Stimulated activated CD4-positive, alpha-beta T cell treated with anti-CD3 and anti-CD28 coated beads, Interleukin-15, amount 100 ng/mL, for 48 hours (primary cell): ENCODE data around the gene DDX6.
"Not testable (repeated sequence)": the region's sequence is repeated elsewhere in the genome, so short reads cannot be mapped to it uniquely, and the experiment has no call there.

Experiments used
- DNase-seq, 2 donors: peaks; one replicate each; pipeline ENCODE4 v3.0.0-alpha.2; 2020; ENCODE audit warnings: low read depth in 2 of 2

Gene DDX6

DNA sequence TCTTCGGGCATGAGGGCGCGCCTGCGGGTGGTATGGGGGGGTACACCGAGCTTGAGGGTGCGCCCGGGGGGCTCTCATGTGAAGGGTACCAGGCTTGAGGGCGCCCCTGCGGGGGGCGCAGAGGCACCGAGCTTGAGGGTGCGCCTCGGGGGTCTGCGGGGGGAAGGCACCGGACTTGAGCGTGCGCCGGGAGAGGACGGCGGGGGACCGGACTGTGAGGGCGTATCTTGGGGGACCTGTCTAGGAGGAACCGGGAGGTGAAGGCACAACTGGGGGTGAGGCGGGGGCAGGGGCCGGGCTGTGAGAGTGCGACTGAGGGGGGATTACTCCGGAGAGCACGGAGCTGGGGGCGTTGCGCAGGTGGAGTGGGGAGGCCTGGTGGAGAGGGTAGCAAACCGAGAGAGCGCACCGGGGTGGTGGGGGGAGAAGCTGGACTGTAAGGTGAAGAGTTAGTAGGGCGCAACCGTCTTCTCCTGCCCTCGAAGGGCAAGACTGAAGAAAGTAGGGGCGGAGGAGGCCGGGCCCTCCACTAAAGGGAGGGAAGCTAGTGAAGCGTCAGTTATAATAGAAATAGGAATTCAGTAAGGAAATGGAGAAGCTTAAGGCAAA lies 1.1 kb upstream of the DDX6 start:
- DNase-seq: peak; percentile 6 to 22

DNA sequence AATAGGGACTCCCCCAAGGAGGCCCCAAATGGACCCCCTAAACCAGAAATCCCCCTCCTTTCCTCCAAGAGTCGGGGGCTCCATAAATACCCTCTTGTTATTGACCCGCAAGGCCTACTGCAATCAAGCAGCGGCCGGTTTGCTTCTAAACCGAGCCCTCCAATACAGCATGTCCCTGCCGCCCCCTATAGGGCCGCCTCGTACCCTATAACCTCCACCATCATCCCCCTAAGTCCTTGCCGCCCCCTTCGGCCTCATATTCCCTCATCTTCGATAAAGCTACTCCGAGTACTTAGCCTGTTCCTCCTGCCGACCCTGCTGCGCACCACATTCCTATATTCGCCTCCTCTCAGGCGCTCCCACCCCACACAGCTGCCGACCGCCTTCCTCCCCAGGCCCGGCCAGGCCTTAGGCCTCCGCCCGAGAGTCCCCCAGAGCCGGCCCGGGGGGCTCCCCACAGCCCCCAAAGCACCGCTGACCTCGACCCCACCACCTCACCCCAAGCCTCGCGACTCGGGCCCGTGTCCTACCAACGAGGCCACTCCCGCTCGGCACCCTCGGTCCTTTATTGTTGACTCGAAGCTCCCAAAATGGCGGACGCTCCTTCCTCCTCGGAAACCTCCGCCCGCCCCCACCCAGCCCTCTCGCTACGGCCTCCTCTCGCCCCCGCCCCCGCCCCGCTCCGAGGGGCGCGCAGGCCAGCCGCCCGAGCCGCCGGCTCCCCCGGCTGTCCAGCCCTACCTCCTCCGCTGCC lies 430 bp downstream of the DDX6 start:
- peak in 1 of 2 donors; percentile 30 for DNase-seq

DNA sequence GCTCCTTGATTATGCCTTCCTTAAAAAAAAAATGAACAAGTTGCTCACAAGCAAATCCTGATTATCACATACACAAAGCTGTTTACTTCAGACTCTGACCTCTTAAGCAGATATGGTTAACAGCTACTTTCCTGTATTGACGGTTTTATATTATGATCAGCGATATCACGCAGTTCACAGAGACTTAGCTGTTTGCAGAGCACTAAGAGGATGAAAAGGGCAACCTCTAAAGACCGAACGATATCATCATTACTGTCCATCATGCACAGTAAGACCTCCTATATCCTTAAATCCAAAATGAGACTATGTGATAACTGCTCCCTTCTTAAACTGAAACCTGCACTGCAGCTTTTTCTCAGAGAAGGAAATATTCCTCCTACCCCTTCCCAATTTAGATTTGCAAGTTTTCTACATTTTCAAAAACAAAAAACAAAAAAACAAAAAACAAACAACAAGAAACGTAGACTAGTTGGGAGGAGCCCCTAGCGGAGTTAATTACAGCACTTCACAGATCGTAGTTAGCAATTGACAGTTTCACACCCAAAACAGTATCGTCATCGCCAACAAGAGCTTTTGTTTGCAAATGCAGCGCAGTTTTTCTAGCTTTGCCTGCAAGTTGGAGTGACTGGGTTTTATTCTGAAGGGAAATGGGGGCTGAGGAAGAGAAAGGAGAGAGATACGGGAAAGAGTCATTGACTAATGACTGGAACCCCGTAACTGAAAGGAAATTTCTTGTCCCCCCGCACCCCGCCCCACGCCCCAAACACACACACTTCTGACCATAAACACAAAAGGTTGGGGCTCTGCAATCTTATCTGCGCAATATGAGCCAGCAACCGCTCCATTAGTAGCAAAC lies 1.2 kb downstream of the DDX6 start:
- no peak for DNase-seq

DNA sequence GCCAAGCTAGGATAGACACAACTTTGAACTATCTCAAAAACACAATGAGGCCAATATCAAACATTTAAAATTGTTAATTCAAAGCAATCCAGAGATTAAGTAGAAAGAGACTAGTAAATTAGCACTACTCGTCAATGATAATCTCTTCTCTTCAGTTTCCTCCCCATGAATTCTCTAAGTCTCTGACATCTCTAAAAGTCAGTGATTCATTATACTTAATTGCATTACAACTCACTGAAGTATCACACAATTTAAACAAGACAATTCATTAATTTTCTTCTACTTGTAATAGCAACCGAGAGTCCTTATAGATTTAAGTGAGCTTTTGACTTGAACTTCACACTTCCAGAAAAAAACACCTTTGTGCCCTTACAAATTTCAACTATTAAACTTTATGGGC lies 4.3 kb downstream of the DDX6 start:
- DNase-seq: no peak

DNA sequence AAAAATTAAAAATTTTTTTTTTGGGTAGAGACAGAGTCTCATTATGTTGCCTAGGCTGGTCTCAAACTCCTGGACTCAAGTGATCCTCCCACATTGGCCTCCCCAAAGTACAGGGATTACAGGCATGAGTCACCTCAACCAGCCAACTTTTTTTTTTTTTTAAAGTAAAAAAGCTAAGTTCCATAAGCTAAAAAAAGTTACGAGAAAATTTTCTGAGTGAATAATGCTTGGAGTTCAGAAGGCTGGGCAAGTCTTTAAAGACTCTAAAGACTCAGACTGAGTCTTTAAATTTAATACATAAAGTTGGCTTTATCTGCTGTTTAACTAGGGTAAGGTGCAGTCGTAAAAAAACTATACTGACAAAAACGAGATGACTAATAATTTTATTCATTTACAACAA lies 5.6 kb downstream of the DDX6 start:
- DNase-seq: no peak

DNA sequence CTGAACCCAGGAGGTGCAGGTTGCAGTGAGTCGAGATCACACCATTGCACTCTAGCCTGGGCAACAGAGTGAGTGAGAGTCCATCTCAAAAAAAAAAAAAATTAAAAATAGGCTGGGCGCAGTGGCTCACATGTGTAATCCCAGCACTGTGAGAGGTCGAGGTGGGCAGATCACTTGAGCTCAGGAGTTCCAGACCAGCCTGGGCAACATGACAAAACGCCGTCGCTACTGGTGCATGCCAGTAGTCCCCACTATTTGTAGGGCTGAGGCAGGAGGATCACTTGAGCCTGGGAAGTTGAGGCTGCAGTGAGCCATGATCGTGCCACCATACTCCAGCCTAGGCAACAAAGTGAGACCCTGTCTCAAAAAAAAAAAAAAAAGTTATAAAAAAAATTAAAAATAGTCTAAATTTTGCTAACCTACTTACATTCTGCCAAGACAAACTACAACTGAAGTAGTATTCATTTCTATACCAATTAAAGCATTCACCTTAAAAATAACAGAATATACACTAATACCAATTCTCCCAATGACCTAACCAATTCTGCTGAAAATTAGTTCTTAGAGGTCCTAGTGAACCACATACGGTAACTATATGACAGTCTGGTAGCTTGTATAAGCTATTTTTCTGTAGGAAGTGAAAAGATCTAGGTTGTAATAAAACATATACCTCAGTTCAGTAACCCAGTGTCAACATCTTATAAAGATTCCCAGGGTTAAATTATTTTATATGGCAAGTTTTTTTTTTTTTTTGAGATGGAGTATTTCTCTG lies 7.1 kb downstream of the DDX6 start:
- DNase-seq: no peak

DNA sequence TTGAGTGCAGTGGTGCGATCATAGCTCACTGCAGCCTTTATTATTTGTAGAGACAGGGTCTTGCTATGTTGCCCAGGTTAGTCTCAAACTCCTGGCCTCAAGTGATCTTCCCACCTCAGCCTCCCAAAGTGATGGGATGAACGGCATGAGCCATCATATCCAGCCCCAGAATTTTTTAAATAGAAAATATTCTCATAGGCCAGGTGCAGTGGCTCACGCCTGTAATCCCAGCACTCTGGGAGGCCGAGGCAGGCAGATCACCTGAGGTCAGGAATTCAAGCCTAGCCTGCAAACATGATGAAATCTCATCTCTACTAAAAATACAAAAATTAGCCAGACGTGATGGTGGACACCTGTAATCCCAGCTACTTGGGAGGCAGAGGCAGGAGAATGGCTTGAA lies 7.6 kb downstream of the DDX6 start:
- not testable (repeated sequence) for DNase-seq

DNA sequence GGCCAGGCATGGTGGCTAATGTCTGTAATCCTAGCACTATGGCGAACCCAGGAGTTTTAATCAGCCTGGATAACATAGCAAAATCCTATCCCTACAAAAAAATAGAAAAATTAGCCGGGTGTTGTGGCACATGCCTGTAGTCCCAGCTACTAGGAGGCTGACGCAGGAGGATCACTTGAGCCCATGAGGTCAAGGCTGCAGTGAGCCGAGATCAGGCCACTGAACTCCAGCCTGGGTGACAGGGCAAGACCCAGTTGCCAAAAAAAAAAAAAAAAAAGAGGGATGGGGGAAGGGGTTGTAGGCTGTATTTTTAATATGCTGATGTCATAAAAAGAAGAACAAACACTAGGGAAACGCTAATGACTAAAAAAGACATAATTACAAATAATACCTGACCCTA lies 12.1 kb downstream of the DDX6 start:
- no peak for DNase-seq

DNA sequence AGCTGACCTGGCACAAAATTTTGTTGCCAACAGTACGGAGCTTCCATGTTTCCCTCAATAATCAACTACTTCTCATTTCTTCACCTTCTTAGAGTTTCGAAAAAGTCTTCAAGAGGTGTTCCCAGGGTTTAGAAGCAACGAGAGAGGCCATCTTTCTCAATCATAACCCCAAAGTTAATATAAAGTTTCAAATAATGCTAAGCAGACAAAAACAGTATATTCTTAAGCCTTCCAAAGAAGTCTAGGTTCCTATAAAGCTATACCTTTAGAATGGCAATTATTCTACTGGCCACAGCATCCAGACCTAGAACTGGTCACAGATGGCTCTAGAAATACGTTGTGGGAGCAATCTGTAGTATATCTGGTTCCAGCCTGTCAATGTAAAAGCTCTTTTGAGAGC lies 16.9 kb downstream of the DDX6 start:
- DNase-seq: no peak

DNA sequence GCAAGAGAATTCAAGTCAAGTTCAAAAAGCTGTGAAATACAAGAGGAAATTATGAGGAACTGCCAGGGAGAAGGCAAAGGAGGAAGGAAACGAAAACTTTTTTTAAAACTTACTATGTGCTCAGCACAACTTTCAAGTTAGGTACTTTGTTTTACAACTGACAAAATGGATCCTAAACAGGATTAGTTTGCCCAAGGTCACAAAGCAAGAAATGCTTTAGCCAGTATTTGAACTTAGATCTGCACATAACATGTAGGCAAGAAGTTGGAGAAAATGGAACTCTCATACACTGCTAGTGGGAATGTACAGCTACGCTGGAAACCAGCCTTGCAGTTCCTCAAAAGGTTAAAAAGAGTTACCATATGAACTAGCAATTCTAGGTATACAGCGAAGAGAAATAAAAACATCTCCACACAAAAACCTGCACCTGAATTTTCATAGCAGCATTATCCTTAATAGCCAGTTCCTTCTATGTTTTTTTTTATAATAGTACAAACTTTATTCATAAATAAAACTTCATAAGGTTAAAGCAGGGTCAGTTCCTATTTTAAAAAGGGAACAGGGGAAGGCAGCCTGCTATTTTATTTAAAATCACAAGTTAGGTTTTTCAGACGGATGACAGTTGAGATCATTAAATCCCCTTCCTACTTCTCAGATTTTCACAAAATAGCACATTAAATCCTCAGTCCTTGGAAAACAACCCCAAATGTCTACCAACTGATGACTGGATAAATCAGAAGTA lies 19.2 kb downstream of the DDX6 start:
- no peak for DNase-seq

DNA sequence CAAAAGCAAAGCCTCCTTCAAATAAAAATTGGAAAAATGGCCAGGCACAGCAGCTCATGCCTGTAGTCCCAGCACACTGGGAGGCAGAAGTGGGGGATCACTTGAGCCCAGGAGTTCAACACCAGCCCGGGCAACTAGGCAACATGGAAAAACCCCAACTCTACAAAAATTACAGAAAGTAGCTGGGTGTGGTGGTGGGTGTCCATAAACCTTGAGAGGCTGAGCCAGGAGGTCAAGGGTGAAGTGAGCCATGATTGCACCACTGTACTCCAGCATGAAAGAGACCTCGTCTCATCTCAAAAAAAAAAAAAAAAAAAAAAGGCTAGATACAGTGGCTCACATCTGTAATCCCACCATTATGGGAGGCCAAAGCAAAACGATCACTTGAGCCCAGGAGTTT lies 22.3 kb downstream of the DDX6 start:
- no peak for DNase-seq

DNA sequence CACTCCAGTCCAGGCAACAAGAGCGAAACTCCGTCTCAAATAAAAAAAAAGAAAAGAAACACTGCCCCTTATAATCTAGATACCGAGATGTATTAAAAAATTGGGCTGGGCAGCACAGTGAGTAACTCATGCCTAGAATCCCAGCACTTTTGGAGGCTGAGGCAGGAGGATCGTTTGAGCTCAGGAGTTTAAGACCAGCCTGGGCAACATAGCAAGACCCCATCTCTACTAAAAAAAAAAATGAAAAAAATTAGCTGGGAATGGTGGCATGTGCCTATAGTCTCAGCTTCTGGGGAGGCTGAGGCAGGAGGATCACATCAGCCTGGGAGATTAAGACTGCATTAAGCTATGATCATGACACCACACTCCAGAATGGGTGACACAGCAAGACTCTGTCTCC lies 24.9 kb downstream of the DDX6 start:
- no peak for DNase-seq

DNA sequence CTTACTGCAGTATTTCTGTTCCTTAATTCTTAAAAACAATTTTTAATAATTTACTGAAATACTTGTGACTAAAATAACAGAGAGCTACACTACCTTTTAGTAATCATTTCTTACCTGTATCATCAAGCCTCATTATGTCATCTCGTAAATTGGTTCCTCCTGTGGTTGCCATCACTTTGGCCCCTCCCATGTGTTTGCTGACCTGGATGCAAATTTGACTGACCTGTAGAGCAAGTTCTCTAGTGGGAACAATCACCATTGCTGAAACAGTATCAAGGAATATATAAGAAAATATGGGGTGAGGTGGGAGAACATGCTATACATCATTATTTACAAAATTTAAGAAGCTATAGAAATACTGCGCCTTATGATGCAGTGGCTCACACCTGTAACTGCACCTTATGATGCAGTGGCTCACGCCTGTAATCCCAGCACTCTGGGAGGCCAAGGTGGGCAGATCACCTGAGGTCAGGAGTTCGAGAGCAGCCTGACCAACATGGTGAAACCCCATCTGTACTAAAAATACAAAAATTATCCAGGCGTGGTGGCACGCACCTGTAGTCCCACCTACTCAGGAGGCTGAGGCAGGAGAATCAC lies 25.8 kb downstream of the DDX6 start:
- DNase-seq: not testable (repeated sequence)

DNA sequence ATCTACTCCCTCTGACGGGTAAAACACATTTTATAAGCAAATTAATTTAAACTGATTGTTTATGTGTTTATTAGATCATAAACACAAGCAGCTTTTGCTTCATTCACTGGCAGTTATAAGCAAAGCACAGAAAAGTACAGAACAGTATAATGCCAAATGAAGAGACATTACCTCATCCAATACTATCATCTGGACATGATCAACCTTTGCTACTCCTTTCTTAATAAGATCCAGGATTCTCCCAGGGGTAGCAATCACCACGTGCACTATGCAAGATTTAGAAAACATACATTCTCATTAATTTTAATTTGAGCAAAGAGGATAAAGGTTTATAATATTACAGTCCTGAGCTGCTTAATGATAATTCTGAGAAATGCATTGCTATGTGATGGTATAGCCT lies 27.9 kb downstream of the DDX6 start:
- DNase-seq: no peak

DNA sequence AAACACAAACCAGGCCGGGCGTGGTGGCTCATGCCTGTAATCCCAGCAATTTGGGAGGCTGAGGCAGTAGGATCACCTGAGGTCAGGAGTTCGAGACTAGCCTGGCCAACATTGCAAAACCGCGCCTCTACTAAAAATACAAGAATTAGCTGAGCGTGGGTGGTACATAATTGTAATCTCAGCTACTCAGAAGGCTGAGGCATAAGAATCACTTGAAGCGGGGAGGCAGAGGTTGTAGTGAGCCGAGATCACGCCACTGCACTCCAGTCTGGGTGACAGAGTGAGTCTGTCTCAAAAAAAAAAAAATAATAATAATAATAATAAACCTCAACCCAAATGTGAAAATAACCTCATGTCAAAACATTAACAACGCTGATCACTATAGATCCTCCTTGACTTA lies 29.0 kb downstream of the DDX6 start:
- not testable (repeated sequence) for DNase-seq

DNA sequence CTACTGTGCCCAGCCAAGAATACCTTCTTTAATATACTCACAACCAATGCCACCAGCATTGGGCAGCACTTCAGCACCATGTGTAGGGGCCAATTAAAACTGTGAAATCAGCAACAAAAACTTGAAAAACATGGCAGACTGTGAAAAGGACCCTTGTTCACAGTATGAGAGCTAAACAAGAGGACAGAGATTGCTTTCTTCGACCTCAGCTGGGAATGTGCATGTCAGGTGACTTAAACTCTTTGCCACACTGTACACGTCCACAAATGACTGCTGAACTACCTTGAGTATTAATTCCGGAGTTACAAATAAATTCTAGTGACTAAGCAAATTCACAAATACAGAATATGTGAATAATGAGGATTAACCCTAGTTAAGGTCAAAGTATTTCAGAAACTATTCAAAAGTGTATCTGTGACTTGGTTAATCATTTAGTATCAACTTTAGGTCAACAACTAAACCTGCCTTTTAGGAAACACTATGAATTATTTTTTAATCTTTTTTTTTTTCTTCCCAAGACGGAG lies 33.0 kb downstream of the DDX6 start:
- DNase-seq: no peak

DNA sequence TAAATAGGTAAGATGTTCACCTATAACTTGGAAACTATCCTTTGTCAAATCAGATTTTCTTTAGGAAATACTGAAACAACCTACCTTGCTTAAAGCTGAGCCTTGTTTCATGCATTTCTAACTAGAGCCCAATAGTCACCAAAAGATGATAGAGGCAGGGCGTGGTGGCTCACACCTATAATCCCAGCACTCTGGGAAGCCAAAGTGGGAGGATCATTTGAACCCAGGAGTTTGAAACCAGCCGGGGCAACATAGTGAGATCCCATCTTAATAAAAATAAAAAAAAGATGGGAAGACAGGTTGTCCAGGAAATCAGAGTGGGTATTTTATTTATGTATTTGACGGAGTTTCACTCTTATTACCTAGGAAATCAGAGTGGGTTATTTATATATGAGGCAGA lies 38.3 kb downstream of the DDX6 start:
- DNase-seq: no peak

DNA sequence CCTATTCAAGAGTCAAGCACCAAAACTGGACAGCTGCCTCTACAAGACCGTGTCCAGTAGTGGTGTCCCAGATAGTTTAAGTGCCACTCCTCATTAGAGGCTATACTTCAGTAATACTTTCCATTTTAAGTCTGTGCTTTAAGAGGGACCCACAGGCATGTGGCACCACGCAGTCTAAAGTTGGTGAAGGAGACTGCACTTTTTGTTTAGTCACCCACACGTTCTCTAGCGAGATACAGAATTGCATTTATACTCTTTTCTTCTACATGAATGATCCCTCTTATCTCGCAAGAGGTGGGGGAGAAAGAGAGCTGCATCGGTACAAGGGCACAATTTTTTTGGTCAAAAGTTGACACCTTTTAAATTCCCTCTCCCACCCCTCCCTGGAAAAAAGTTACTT lies 41.5 kb downstream of the DDX6 start:
- no peak for DNase-seq

DNA sequence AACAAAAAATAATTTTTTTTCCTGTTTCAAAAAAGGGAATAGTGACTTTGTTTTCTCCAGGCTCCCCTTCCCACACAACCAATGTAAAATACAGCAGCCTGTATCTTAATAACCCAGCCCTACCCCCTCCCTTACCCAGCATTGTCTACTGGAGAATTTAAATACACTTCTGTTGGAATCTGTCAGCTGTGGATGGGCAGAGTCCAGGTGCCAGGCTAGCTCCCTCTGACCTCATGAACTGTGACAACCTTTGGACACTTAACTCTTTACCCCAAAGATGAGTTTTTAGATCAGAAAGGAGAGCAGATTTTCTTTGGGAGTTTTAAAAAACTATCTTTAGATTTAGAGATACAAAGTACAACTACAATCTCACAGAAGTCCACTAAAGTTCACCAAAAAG lies 42.9 kb downstream of the DDX6 start:
- DNase-seq: no peak

DNA sequence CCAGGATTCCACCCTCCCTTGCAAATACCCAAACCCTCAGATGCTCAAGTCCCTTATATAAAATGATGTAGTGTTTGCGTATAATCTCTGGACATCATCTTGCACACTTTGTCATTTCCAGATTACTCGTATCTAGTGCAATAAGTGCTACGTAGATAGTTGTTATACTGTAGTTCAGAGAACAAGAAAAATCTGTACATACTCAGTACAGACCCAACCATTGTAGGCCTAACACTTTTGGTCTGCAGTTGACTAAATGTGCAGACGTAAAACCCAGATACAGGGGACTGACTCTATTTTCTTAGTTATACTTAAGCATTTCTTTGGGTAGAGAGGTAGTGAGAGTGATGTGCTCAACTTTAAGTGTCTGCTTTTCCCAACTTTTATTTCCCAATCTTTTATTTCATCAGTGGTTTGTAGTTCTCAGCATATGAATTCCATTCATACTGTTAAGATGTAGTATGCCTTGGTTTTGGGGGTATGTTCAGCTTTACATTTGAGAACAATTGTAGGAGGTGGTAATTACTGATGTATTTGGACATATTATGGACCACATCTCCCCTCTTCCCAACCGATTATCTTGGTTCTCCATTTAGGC lies 43.9 kb downstream of the DDX6 start:
- no peak for DNase-seq
